HTERT RPE-1 (cell line): Measurements from ENCODE around the gene VWA1.
"Not testable (repeated sequence)": the region's sequence is repeated elsewhere in the genome, so short reads cannot be mapped to it uniquely, and the experiment has no call there.

Experiments
- in situ Hi-C: fragments of 300-500 bp; cut with MboI; formaldehyde crosslinking; loops from 4 replicates; pipeline ENCODE4 v1.14.3; 2020; ENCODE audit warnings: low sequenced_read_pairs

VWA1 gene

GRCh38 chr1:1402901-1403392 lies 32.5 kb upstream of the VWA1 start:
- in situ Hi-C loops: not testable (repeated sequence)

- in situ Hi-C loops: no loop called here
These were observed 31.8 kb upstream of the VWA1 start for GRCh38 chr1:1403653-1404052.

- in situ Hi-C loops: no loop called here
These were observed 29.2 kb upstream of the VWA1 start for GRCh38 chr1:1406101-1406820.

- in situ Hi-C loops: no loop called here
These were observed 28.5 kb upstream of the VWA1 start, which contains the start of gene MRPL20 for GRCh38 chr1:1406821-1407635. TSS of gene MRPL20 (minus strand) at chr1:1407293. CDS start at chr1:1407217, 76 bp downstream.

GRCh38 chr1:1407636-1408318 lies 27.7 kb upstream of the VWA1 start:
- in situ Hi-C loops: no loop called here

GRCh38 chr1:1410238-1410637 lies 25.3 kb upstream of the VWA1 start:
- in situ Hi-C loops: not testable (repeated sequence)

- in situ Hi-C loops: no loop called here
These were observed 23.9 kb upstream of the VWA1 start for GRCh38 chr1:1411626-1412025.

- in situ Hi-C loops: not testable (repeated sequence)
These were observed 23.1 kb upstream of the VWA1 start for GRCh38 chr1:1412311-1412902.

GRCh38 chr1:1415751-1416150 lies 19.7 kb upstream of the VWA1 start:
- in situ Hi-C loops: no loop called here

GRCh38 chr1:1417396-1417795 lies 18.1 kb upstream of the VWA1 start:
- in situ Hi-C loops: not testable (repeated sequence)

GRCh38 chr1:1417825-1418463 lies 17.5 kb upstream of the VWA1 start:
- in situ Hi-C loops: not testable (repeated sequence)

GRCh38 chr1:1418464-1419362 lies 16.8 kb upstream of the VWA1 start:
- in situ Hi-C loops: no loop called here

GRCh38 chr1:1419363-1419812 lies 16.1 kb upstream of the VWA1 start:
- in situ Hi-C loops: no loop called here

- in situ Hi-C loops: no loop called here
These were observed 15.5 kb upstream of the VWA1 start for GRCh38 chr1:1419813-1420653.

GRCh38 chr1:1420654-1421141 lies 14.8 kb upstream of the VWA1 start:
- in situ Hi-C loops: no loop called here

GRCh38 chr1:1421147-1421906 lies 14.2 kb upstream of the VWA1 start, which contains the start of gene ANKRD65:
TSS of gene ANKRD65 (minus strand) at chr1:1421276. CDS start at chr1:1421005, 271 bp downstream.
- in situ Hi-C loops: no loop called here

- in situ Hi-C loops: no loop called here
These were observed 13.5 kb upstream of the VWA1 start for GRCh38 chr1:1421907-1422464.
